Measurements from ENCODE around the gene NECTIN2.

GRCh38 chr19:44907613-44908012 lies 61.5 kb downstream of the NECTIN2 start:
- TF ChIP-seq JUND (IDR thresholded peaks at IDR 0.05) = no peak
- TF ChIP-seq, protein P1, sequence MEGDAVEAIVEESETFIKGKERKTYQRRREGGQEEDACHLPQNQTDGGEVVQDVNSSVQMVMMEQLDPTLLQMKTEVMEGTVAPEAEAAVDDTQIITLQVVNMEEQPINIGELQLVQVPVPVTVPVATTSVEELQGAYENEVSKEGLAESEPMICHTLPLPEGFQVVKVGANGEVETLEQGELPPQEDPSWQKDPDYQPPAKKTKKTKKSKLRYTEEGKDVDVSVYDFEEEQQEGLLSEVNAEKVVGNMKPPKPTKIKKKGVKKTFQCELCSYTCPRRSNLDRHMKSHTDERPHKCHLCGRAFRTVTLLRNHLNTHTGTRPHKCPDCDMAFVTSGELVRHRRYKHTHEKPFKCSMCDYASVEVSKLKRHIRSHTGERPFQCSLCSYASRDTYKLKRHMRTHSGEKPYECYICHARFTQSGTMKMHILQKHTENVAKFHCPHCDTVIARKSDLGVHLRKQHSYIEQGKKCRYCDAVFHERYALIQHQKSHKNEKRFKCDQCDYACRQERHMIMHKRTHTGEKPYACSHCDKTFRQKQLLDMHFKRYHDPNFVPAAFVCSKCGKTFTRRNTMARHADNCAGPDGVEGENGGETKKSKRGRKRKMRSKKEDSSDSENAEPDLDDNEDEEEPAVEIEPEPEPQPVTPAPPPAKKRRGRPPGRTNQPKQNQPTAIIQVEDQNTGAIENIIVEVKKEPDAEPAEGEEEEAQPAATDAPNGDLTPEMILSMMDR (IDR thresholded peaks at IDR 0.05 in 2 of 3, conservative IDR thresholded peaks at IDR 0.05 in 1 of 3; ENCODE audit: borderline replicate concordance in 1 of 3, insufficient read depth in 1 of 3, low read depth in 2 of 3, low read length in 2 of 3) = no peak
- no peak for TF ChIP-seq ZBTB33 (IDR thresholded peaks at IDR 0.05; ENCODE audit: extremely low read depth, insufficient replicate concordance, low read length)
- no peak for TF ChIP-seq EZH2 (IDR thresholded peaks at IDR 0.05)
- TF ChIP-seq ATF3 (IDR thresholded peaks at IDR 0.05) = no peak
- TF ChIP-seq ZFX (IDR thresholded peaks at IDR 0.05) = no peak
- TF ChIP-seq CEBPB (IDR thresholded peaks at IDR 0.05; ENCODE audit: low read depth) = no peak
- no peak for TF ChIP-seq POLR2A (IDR thresholded peaks at IDR 0.05; ENCODE audit: borderline replicate concordance, extremely low read depth, insufficient read depth, insufficient read length)
- no peak for TF ChIP-seq ZNF274 (IDR thresholded peaks at IDR 0.05; ENCODE audit: low read depth, low read length)
- no peak for TF ChIP-seq RAD21 (IDR thresholded peaks at IDR 0.05; ENCODE audit: low read depth)
